Activated CD4-positive, alpha-beta T cell treated with anti-CD3 and anti-CD28 coated beads, Interleukin-2, amount 50 U/mL, for 16 hours (primary cell): Measurements from ENCODE around the gene MYOG.

Source experiments
- DNase-seq: peaks from one replicate; pipeline ENCODE4 v3.0.0-alpha.2; 2020

MYOG gene

GRCh38 chr1:203090421-203091198, 4.8 kb upstream of the MYOG start:
- DNase-seq, result no peak

GRCh38 chr1:203089651-203090045, 3.8 kb upstream of the MYOG start:
- no peak for DNase-seq

DNA sequence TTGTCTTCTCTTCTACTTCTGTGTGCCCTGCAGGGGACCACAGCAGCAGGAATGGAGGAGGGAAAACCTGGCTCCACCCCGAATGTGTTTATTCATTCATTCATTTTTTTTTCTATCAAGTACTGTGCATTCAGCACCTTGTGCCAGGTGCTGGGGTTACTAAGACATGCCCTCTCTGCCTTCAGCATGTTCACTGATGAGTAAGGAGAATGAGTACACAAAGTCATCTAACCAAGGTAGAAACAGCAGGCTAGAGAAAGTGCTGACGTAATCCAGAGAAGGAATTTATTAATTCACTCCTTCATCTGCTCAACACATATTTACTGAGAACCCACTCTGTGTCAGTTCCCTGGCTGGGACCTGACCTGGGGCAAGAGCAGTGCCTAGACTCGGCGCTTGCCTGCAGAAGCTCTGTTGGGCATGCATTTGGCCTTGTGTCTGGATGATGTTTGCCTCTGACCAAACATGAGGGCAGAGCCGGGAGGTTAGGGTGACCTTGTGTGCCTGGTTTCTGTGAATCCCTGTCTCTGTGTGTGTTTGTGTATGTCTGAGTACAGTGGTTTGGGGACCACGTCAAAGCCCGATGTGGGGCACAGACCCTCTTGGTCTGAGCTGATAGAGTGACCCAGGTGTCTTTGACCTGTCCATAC, 3.3 kb upstream of the MYOG start:
- no peak for DNase-seq

GRCh38 chr1:203088441-203088840, 2.6 kb upstream of the MYOG start:
- no peak for DNase-seq

DNA sequence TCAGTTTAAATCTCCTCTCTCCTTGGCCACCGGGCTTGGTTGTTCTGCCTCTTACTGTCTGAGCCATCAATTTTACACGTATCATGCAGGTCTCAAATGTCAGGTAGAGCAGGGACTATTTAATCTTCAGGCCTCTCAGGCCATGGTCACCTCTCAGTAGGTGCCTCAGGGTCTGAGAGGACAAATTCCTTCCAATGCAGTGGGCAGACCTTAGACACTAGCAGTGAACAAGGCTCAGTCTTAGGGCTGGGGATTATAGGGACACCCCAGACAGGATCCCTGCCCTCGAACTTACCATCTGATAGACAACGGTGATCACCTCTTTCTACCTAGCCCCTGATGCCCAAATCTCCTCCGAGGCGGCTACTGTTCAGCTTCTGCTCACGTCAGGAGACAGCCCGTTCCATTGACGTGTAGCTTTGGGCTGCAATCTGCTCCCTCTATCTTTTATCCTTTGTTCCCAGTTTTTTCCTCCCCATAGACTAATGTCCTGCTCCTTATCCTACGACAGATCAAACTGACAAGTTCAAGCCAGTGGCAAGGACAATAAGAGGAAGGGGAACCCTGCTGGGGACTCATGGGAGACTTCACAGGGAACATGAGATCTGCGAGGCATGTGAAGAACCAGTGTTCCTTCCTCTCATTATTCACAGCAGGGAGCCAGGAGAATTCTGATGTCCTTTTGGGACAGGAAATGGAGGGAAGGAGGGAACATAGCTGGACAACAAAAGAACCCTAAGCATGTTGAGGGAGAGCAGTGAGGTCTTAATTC, 1.4 kb upstream of the MYOG start:
- no peak for DNase-seq

- DNase-seq, result peak; percentile 39
Observed at GRCh38 chr1:203084588-203085527, 954 bp downstream of the MYOG start.

DNA sequence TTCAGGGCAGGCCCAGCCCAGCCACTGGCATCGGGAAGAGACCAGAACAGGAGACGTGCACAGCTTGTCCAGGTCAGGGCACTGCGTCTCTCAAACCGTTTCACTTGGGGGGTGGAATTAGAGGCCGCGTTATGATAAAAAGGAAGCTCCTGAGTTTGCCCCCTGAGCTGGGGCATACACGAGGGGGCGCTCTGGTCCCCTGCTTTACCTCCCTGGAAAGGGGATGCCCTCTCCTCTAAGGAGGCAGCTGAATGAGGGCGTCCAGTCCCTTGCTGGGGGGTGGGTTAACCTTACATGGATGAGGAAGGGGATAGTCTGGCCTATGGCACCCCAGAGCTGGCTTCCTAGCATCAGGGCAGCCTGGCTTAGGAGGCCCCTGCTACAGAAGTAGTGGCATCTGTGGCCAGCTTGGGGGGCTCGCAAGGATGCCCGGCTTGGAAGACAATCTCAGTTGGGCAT, 2.3 kb downstream of the MYOG start:
- DNase-seq, result no peak

DNA sequence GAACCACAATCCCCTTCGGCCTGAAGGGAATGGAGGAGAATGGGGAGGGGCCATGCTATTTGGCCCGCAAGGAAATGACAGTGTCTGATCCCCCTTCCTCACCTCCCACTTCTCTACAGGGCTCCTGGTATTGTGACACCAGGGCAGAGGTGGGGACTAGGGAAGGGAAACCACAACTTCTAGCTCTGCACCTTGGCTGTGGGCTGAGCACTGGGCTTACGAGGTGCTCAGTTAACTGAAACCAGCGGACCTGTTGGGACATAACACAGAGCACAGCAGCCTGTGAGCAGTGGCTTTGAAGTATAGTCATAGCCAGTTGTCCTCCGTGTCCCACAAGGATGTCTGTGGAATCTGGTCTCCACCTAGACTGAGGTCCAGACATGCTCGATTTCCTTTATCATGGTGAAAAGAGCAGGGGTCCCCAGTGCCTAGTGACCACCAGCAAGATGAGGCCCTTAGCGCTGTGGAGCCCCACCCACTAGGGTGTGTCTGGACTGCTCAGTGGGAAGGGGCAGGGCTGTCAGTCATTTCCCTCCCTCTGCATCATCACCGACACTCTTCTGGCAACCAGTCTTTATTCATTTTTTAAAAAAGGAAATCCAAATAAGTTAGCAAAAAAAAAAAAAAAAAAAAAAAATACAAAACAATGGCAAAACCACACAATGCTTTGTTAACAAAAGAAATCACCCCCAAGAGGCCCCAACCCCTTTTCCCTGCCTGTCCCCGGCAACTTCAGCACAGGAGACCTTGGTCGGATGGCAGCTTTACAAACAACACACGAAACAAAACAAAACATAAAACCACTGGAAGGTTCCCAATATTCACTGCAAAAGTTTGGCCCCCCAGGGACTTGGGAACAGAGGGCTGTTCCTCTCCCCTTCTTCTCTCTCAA, 3.0 kb downstream of the MYOG start:
- no peak for DNase-seq

DNA sequence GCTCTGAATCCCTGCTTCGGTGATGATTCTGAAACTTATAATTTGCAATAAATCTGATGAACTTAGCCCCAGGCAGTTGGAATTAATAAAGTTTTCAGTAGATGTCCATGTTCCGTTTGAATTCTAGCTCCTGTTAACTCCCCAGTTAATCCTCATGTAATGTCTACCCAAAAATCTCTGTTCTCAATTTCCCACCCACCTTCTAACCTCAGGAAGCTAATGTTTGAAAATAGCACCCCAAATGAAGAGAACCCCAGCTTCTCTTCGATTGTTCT, 3.6 kb downstream of the MYOG start:
- DNase-seq, result no peak

DNA sequence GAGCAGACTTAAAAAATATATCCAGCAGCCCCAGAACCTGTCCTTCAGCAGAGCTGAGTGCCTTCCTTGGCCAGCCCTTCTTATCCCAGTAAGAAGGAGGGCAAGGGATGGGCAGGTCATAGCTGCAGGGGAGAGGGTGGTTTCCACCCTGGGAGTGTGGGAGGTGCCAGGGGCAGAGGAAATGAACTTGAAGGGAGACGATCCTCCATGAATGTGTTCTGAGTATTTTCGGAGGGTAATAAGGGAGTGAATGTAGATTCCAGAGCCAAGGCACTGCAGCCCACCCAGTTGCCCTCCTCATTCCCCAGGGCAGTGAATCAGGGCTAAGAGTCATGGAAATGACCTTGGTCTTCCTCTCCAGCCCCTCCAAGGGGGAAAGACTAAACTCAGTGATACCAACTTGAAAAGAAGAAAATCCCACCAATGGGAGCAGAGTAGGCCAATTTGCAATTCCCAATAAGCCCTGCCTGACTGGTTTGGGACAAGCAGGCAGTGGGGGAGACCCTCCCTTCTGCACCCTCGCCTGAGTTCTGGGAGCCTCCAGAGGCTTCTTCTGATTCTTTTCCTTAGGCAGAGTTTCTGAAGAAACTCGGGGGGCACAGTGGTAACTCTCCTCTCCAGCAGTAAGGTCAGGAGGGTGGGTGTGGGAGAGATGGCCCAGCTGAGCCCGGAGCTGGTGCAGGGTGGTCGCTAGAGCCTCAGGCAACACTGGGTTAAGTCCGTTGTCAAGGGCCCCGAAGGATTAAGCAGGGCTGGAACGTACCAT, 4.2 kb downstream of the MYOG start:
- DNase-seq, result no peak

GRCh38 chr1:203080456-203080855, 5.4 kb downstream of the MYOG start:
- DNase-seq, result no peak

DNA sequence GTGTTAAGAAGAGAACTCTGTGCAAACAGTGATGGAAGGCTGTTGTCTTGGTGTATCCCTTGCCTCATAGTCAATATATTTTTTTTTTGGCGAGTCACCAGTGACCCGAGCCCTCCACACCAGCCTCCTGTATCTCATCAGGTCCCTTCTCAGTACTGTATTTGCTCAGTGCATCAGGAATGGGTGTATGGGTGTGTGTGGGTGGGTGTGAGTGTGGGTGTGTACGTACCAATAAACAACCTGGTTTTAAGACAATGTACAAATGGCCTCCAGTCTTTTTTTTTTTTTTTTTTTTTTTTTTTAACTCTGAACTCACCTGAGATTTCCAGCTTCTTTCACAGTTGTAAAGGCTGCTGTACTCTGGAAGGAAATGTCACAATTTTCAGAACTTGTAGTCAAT, 7.3 kb downstream of the MYOG start:
- DNase-seq, result no peak

- DNase-seq, result no peak
Observed at GRCh38 chr1:203077956-203078355, 7.9 kb downstream of the MYOG start.

DNA sequence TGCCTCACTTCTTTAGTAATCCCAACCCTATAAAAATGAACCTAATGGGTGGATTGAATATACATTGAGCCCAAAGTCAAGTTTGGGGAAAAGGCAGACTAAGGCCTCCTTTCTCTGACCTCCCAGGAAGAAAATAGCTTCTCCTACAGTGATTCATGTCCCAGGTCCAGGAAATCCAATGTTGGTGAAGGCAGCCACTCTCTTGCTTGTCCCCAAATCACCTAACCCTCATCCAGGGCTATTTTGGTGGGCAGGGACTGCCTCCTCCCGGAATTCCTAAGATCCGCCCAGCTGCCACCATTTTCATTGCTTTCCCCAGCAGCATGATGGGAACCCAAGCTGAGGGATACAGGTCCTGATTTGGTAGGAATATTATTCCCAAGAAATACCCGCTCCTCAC, 8.4 kb downstream of the MYOG start:
- no peak for DNase-seq

DNA sequence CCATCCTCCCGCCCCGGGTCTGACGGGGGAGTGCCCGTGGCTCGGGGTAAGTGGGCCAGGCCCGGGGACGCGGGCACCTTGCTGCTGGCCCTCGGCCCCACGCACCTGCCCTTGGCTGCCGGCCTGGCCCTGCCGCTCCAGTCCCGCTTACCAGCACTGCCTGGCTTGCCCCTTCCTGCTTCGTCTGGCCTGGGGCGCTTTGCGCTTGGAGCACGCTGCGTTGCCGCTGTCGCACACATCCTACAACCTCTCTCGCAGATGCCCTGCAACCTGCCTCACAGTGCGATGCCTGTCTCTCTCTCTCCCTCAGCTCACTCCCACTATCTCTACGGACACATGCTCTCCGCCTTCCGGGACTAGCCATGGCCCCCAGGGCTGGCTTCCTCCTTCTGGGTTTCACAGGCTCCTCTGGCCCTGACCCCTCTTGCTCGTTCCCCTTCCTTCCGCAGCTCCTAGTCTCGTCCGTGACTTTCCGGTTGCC, 9.7 kb downstream of the MYOG start:
- no peak for DNase-seq

- no peak for DNase-seq
Observed at GRCh38 chr1:203075236-203076030, 10.4 kb downstream of the MYOG start.

DNA sequence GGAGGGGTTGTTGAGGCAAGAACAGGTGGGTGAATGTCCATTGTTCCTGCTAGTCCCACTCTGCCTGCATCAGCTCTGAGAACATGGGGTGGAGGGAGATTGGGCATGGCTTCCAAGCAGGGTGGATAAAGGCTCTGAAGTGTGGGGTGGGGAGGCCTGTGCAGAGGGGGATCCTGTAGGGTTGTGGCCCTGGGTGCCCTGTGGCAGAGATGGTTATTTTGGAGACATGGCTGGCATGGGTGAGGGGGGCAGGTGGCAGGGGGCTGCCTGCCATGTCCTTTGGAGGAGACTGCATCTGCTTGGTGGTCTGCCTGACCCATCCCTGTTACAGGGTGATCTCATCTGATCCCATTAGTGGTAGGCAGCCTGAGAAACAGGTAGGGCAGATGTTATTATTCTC, 11.2 kb downstream of the MYOG start:
- DNase-seq, result no peak

DNA sequence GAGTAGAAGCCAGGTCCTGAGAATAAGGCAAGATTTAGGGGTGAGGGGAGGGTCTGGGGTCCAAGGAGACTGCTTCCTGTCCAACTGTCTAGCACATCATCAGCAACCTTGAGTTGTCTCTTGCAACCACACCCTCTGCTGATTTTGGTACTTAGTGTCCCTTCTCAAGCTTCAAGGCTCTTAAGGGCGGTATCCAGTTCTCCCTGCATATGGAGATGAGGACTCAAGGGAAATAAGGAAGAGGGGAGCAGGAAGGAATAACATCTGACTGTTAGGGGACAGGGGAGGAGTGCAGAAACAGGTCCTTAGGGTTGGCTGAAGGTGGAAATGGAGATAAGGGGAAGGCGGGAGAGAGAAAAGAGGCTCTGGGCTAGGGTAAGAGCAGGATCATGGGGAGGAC, 12.3 kb downstream of the MYOG start:
- DNase-seq, result no peak

DNA sequence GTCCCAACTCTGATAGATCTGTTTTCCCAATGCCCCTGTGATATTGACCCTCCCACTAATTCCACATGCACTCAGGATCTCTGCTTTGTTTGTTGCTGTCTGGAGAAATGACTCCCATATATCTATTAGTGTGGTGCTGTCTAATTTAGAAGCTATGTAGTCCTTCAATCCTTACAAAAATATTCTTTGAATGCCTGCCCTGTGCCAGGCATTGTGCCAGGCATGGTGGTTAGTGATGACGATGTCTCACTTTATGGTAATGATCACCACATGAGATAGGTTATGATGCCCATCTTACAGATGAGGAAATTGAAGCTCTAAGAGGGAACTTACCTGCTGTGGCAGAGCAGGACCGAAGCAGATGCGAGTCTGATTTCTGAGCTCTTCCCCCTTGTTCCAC, 12.9 kb downstream of the MYOG start:
- DNase-seq, result no peak

GRCh38 chr1:203072002-203072602, 13.7 kb downstream of the MYOG start:
- no peak for DNase-seq
